ENCODE measurements around the gene MYO5B.
"Not testable (repeated sequence)": the region's sequence is repeated elsewhere in the genome, so short reads cannot be mapped to it uniquely, and the experiment has no call there.

Gene MYO5B

GRCh38 chr18:50194631-50195532 lies at the start of gene MYO5B:
TSS of gene MYO5B (minus strand) at chr18:50195147. CDS start at chr18:50194793, 354 bp downstream.
- DNase-seq, result peak; percentile 68

- not testable (repeated sequence) for DNase-seq
Measured at GRCh38 chr18:50241768-50242167, 46.8 kb upstream of the MYO5B start.

GRCh38 chr18:50240080-50240563 lies 45.2 kb upstream of the MYO5B start:
- peak; percentile 28 for DNase-seq

GRCh38 chr18:50232419-50232818 lies 37.5 kb upstream of the MYO5B start:
- DNase-seq, result no peak

DNA sequence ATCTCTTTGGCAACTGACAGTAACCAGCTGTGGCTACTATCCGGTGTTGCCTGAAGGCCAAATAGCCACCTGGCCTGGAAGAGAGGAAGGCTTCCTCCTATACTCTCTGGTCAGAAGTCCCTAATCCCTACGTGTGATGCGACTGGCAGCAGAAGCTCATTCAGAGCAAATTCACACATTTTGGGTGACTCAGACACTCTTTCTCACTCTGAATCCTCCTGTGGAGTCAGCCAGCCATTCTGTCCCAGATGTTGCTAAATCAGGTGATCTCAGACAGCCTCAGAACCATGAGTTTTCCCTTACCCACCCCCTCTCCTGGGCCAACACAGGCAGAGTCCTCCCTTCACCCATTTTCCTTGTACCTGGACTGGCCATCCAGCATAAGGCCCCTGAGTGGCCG lies 36.7 kb upstream of the MYO5B start:
- DNase-seq, result peak; percentile 22

DNA sequence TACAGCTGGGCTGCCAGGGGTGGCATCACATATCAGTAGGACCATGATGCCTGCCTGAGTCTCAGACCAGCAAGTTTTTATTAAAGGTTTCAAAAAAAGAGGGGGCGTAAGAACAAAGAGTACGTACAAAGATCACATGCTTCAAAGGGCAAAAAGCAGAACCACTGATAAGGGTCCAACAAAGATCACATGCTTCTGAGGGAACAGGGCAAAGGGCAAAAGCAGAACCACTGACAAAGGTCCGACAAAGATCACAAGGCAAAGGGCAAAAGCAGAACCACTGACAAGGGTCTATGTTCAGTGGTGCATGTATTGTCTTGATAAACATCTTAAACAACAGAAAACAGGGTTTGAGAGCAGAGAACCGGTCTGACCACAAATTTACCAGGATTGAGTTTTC lies 25.3 kb upstream of the MYO5B start:
- not testable (repeated sequence) for DNase-seq

- peak; percentile 42 for DNase-seq
Measured at GRCh38 chr18:50218432-50219197, 23.7 kb upstream of the MYO5B start.

GRCh38 chr18:50209311-50209710 lies 14.4 kb upstream of the MYO5B start:
- no peak for DNase-seq

DNA sequence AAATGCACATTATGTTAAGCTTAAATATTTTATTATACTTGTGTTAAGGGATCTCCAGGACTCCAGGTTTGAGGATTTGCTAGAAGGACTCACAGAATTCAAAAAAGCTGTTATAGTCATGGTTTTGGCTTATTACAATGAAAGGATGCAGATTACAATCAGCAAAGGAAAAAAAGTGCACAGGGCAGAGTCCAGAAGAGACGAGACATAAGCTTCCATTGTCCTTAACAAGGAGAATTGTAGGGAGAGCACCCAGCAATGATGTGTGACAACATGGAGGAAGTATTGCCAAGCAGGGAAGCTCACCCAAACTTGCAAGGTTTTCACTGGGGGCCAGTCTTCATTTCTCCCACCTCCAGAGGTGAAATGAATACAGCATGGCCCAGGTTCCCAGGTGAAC lies 12.8 kb upstream of the MYO5B start:
- DNase-seq, result no peak

DNA sequence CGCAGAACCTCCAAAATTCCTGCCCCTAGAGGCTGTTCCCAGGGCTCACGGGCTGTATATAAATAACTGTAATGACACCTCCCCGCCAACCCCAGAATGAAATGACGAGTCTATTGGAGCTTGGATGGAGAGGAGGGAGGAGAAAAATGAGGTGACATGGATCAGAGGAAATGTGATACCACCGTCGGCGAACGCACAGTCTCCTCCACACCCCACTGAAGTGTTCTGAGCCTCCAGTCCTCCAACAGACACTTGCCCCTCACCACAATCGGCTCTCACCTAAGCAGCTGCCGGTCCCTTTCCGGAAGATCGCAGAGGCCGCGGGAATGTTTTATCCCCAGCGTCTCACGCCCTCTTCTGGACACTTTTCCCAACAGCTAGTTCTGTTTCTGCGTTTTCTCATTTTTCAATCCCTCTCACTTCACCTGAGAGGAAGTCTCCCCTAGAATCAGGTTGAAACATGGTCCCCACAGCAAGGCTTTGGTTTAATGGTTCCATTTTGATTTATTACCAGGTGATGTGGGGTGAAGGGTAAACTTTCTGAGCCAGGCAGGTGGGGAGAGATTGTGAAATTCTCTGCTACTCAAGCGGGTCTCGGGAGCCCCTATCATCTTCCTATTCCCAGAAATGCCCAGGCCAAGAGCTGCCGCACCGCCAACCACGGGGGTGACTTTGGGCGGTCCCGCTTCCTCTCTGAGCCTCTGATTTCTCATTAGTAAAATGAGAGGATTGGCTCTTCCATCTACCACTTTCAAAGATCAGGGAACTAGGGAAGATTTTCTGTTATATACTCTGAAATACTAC lies 9.1 kb upstream of the MYO5B start:
- peak; percentile 31 for DNase-seq

DNA sequence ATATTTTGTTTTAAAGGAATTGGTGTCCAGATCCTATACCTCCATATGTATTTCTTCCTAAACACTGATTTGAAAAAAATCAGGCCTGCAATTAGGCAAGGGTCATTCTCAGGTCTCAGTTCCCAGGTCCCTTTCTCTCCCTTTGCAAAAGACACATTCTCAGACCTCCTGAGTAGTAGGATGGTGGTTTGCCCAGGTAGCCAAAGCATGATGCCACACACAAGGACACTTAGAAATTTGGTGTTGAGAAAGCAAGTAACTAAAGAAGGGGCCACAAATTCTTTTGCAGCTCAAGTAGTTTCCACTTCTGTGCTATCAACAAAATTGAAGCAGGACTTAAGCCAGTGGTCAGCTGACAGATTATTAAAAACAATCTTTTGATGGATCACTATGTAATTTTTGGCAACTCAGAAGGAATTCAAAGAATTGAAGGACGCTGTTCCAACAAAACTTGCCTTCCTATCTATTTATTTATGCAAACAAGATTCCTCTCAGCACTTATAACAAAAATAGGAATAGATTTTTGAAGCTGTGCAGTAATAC lies 6.6 kb upstream of the MYO5B start:
- no peak for DNase-seq

GRCh38 chr18:50199921-50200320 lies 5.0 kb upstream of the MYO5B start:
- DNase-seq, result no peak

GRCh38 chr18:50199346-50199855 lies 4.5 kb upstream of the MYO5B start:
- DNase-seq, result no peak

- DNase-seq, result no peak
Measured at GRCh38 chr18:50196261-50196660, 1.3 kb upstream of the MYO5B start.

DNA sequence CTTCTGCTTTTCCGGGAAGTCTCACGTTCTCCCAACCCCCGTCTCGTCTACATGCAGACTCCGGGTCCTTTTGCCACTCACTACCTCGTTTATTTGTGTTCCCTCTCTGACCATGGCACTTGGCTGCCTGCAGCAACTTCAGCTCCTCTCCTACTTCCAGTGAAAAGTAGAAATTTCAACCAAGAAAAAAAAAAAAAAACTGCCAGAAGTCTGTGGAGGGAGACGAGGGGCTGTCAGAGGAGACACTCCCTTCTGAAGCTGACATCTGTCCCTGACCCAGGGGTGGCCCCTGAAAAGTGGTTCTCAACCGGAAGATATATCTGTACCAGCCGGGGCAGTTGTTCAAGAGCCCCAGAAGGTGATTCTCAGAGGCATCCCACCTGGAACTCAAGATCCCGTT lies 742 bp upstream of the MYO5B start:
- DNase-seq, result no peak

GRCh38 chr18:50193796-50194630 lies 934 bp downstream of the MYO5B start:
- no peak for DNase-seq

DNA sequence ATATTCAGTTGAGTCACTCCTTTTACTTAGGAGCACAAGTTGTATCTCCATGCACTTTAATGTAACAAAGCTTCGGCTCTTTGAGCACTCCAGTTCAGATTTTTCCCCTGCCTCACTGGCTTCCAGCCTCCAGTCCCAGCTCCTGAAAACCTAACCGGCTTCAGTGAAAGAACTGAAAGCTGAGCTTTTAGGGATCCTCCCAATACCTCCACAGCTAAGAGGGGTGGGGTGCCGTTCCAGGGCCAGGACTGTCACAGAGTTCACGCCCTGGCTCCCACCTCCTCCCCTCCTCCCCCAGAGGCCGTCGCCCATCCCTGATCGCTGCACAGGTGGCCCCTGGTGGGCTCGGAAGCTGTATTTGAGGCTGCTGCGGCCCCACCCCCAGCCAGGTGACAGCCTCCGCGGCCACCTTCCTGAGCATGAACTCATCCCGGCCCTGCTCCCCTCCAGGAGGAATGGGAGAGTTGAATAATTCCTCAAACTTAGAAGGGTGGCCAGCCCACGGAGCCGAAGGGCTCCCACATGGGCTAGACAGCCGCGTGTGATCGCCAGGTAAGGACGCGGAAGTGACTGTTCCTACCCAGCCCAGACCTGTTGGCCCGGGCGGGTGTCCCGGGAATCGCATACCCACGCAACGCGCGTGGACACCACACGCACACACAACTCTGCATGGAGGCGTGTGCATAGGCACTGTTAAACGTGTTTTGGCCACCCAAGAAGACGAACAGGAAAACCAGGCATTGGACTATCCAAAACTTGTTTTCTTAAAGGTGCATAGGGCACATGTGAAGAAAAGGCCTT lies 1.8 kb downstream of the MYO5B start:
- no peak for DNase-seq

- no peak for DNase-seq
Measured at GRCh38 chr18:50190926-50191325, 4.0 kb downstream of the MYO5B start.

DNA sequence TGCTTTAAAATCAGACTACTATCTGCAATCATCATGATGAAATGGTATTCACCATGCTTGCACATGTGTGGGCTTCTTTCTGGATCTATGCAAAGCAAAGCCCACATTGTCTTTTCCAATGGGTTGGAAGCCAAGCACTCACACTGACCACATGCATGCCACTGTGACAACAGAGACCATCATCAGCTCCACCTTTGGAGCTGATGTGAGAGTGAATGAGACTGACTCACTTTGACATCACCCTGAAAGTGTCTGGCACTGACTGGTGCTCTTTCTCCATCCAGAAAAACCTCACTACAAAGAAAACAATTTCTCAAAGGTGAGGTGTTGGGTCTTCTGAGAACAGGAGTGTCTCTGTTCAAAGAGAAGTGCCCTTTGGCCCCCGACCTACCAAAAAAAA lies 4.7 kb downstream of the MYO5B start:
- DNase-seq, result peak; percentile 20

DNA sequence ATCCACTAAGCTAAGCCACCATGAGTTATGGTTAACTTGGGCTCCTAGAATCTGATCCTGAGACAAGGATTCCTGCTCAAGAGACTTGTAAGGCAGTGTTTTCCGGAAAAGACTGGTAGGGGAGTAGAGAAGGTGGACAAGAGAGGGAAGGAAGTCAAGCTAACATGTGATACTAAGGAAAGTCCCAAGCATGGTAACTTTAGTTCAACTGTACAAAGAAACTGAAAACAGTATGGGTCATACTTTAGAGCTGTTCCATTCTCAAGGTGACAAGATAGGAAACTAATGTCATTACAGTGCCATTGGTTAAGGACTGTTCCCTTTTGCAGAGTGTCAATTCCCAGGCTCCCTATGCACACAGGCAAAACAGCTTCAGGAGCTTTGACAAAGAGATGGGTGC lies 5.8 kb downstream of the MYO5B start:
- no peak for DNase-seq

- no peak for DNase-seq
Measured at GRCh38 chr18:50188652-50189051, 6.3 kb downstream of the MYO5B start.

Data from activated CD4-positive, alpha-beta T cell treated with anti-CD3 and anti-CD28 coated beads for 48 hours (primary cell).